NB4 (cell line): ENCODE results near the gene SRC.

Experiments
- POLR2A ChIP-seq: IDR thresholded peaks from 2 replicates; pipeline ENCODE4 v1.6.1; 2011; ENCODE audit warnings: mild to moderate bottlenecking; ENCODE audit not compliant: insufficient read length; ENCODE audit errors: extremely low read depth
- TF ChIP-seq, protein P1 (sequence below): IDR thresholded peaks from one replicate; pipeline ENCODE4 v1.5.1; 2012; ENCODE audit warnings: low read depth, low read length

DNA sequence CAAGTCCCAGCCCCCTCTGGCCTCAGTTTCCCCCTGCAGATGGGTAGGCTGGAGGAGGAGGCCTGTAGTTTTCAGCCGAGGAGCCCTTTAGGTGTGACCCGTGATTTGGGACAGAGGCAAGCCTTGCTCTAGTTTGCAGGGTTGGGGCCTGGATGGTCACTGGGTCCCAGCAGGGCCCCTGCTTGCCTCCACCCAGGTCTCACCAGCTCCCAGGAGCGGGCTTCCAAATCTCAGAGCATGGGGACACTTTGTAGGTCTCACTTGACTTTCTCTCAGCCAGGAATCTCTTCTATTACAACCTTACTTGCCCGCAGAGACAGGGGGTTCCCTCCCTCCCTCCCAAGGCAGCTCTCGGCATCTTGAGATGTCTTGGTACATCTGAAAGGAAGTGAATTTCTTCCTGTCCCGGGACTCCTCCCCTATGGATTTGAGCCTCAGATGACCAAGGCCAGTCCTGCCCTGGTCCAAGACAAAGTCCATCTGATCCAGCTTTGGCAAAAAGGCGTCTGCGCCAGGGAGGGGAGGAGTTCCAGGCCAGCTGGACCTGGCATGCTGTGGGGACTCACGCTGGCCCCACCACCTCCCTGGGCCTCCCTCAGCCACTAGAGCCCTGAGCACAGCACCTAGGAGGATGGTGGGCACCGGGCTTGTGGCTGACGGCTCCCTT lies 47.4 kb downstream of the SRC start:
- no peak for TF ChIP-seq POLR2A
- TF ChIP-seq, protein P1, sequence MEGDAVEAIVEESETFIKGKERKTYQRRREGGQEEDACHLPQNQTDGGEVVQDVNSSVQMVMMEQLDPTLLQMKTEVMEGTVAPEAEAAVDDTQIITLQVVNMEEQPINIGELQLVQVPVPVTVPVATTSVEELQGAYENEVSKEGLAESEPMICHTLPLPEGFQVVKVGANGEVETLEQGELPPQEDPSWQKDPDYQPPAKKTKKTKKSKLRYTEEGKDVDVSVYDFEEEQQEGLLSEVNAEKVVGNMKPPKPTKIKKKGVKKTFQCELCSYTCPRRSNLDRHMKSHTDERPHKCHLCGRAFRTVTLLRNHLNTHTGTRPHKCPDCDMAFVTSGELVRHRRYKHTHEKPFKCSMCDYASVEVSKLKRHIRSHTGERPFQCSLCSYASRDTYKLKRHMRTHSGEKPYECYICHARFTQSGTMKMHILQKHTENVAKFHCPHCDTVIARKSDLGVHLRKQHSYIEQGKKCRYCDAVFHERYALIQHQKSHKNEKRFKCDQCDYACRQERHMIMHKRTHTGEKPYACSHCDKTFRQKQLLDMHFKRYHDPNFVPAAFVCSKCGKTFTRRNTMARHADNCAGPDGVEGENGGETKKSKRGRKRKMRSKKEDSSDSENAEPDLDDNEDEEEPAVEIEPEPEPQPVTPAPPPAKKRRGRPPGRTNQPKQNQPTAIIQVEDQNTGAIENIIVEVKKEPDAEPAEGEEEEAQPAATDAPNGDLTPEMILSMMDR = no peak
